ENCODE results near the gene EMID1.

- TF ChIP-seq CTCF (IDR thresholded peaks at IDR 0.05 in 2 of 3, conservative IDR thresholded peaks at IDR 0.05 in 1 of 3; ENCODE audit: borderline replicate concordance in 1 of 3, insufficient read depth in 1 of 3, low read depth in 2 of 3, low read length in 2 of 3) (no peak), YY1 (IDR thresholded peaks at IDR 0.05; ENCODE audit: extremely low read depth, insufficient replicate concordance, low read depth, low read length) (no peak), POLR2A (IDR thresholded peaks at IDR 0.05; ENCODE audit: borderline replicate concordance, extremely low read depth, insufficient read depth, insufficient read length) (no peak), EZH2 (IDR thresholded peaks at IDR 0.05) (no peak), MAX (IDR thresholded peaks at IDR 0.05) (no peak), TCF7L2 (IDR thresholded peaks at IDR 0.05; ENCODE audit: borderline replicate concordance, extremely low read depth, insufficient read depth, insufficient read length) (no peak), POLR2AphosphoS5 (IDR thresholded peaks at IDR 0.05; ENCODE audit: low read depth, low read length) (no peak), ZNF274 (IDR thresholded peaks at IDR 0.05; ENCODE audit: low read depth, low read length) (no peak), CBX3 (IDR thresholded peaks at IDR 0.05; ENCODE audit: low read depth) (no peak), ELF1 (IDR thresholded peaks at IDR 0.05; ENCODE audit: borderline replicate concordance, low read depth) (no peak)
Observed at GRCh38 chr22:29299136-29299900, 93.6 kb downstream of the EMID1 start.
